ENCODE data around the gene TNKS1BP1. TPM values are rescaled to one million over a fixed set of nuclear protein-coding genes. Genes with fewer than 3 reads are reported as not detected.

Gene TNKS1BP1
- total and polyA plus RNA-seq, 4 donors = 28.3 to 67.1 (median 47.0) TPM

DNA sequence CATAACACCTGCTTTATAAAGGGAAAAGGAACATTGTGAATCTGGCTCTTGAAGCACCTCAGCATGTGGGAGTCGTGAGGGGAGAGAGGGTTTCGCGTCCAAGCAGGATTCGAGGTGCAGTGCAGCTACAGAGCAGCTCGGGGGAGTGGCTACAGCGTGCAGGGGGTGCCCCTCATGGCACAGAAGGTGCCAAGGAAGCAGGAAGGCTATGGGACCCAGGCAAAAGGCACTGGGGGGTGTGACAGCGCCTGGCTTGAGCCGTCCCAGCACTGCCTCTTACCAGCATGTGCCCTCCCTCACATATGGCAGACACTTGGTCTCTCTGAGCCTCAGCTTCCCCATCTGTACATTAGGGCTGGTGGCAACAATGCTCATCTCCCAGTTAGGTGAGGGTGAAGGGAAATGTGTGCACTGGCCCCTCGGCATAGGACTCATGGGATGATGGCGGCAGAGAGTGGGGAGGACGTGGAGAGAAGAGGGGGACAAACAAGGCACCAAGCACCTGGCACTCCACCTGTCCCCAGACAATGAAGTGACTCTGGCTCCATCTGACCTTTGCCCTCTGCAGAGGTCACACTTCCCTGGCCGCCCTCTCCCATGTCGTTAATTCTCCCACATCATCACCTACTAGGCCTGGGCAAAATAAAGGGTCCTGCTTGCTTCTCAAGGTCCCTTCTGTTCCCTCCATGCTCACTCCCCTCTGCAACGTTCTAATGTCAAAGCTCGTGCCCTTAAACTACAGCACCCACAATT, 10.4 kb downstream of the TNKS1BP1 start:
- no peak for TF ChIP-seq TAF1 (conservative IDR thresholded peaks at IDR 0.05)
- TF ChIP-seq RAD21 (IDR thresholded peaks at IDR 0.05) = no peak
- no peak for TF ChIP-seq EGR1 (IDR thresholded peaks at IDR 0.05; ENCODE audit: low read depth in 2 of 2)
- TF ChIP-seq HNF4A (conservative IDR thresholded peaks at IDR 0.05) = no peak
- TF ChIP-seq YY1 (IDR thresholded peaks at IDR 0.05) = no peak
- TF ChIP-seq, protein P1, sequence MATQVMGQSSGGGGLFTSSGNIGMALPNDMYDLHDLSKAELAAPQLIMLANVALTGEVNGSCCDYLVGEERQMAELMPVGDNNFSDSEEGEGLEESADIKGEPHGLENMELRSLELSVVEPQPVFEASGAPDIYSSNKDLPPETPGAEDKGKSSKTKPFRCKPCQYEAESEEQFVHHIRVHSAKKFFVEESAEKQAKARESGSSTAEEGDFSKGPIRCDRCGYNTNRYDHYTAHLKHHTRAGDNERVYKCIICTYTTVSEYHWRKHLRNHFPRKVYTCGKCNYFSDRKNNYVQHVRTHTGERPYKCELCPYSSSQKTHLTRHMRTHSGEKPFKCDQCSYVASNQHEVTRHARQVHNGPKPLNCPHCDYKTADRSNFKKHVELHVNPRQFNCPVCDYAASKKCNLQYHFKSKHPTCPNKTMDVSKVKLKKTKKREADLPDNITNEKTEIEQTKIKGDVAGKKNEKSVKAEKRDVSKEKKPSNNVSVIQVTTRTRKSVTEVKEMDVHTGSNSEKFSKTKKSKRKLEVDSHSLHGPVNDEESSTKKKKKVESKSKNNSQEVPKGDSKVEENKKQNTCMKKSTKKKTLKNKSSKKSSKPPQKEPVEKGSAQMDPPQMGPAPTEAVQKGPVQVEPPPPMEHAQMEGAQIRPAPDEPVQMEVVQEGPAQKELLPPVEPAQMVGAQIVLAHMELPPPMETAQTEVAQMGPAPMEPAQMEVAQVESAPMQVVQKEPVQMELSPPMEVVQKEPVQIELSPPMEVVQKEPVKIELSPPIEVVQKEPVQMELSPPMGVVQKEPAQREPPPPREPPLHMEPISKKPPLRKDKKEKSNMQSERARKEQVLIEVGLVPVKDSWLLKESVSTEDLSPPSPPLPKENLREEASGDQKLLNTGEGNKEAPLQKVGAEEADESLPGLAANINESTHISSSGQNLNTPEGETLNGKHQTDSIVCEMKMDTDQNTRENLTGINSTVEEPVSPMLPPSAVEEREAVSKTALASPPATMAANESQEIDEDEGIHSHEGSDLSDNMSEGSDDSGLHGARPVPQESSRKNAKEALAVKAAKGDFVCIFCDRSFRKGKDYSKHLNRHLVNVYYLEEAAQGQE (IDR thresholded peaks at IDR 0.05) = no peak
- no peak for TF ChIP-seq SP1 (IDR thresholded peaks at IDR 0.05)
- no peak for TF ChIP-seq NR2F2 (IDR thresholded peaks at IDR 0.05)
- TF ChIP-seq RXRA (IDR thresholded peaks at IDR 0.05) = no peak
- DNase-seq (ENCODE audit: low spot score) = no peak
- H3K27me3 ChIP-seq (ENCODE audit: control insufficient read depth in 4 of 4, insufficient read depth in 4 of 4, low read length in 3 of 4) = no peaks in the 10 kb centered on the region
- H3K27ac ChIP-seq (ENCODE audit: low read depth in 1 of 2, low read length in 2 of 2) = no peak overlapping the region
- H3K4me3 ChIP-seq (ENCODE audit: low read depth in 1 of 3, low read length in 3 of 3) = no peak overlapping the region
- H3K9ac ChIP-seq (ENCODE audit: low read depth in 1 of 2, low read length in 2 of 2) = no peak overlapping the region
- 83% methylated on average over 15 of the region's 15 CpGs for WGBS
- no peaks in the 10 kb centered on the region for H3K9me3 ChIP-seq (ENCODE audit: control insufficient read depth in 4 of 4, low read length in 3 of 4)
- H3K4me1 ChIP-seq (ENCODE audit: control insufficient read depth in 4 of 4, insufficient read depth in 4 of 4, low read length in 3 of 4) = peaks cover 22 to 86% (median 68%) of the 10 kb centered on the region in 4 donors
- peaks cover 9 to 22% (median 15%) of the 10 kb centered on the region in 4 donors for H3K36me3 ChIP-seq (ENCODE audit: control insufficient read depth in 4 of 4, insufficient read depth in 3 of 4, low read depth in 1 of 4, low read length in 3 of 4)

DNA sequence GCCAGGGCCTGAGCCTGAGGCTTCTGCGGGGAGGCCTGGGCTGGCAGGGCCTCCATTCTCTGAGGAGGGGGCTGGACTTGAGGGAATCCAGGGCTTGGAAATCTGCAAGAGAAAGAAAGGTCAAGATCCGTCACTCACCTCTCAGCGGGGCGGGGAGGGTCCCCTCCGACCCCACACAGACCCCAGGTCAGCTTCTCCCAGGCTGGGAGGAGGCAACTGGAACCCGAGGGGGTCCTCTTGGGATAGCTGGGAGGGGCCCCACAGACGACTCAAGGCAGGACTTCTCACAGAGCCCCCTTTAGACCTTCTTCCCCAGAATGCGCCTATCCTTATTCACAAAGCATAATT, 11.0 kb downstream of the TNKS1BP1 start:
- Histone ChIP-seq H3K4me3 (ENCODE audit: low read depth in 1 of 3, low read length in 3 of 3) (no peak overlapping the region), H3K27ac (ENCODE audit: low read depth in 1 of 2, low read length in 2 of 2) (no peak overlapping the region), H3K36me3 (ENCODE audit: control insufficient read depth in 4 of 4, insufficient read depth in 3 of 4, low read depth in 1 of 4, low read length in 3 of 4) (peaks cover 13 to 22% (median 16%) of the 10 kb centered on the region in 4 donors), H3K9ac (ENCODE audit: low read depth in 1 of 2, low read length in 2 of 2) (no peak overlapping the region), H3K9me3 (ENCODE audit: control insufficient read depth in 4 of 4, low read length in 3 of 4) (no peaks in the 10 kb centered on the region), H3K4me1 (ENCODE audit: control insufficient read depth in 4 of 4, insufficient read depth in 4 of 4, low read length in 3 of 4) (peaks cover 28 to 93% (median 73%) of the 10 kb centered on the region in 4 donors), H3K27me3 (ENCODE audit: control insufficient read depth in 4 of 4, insufficient read depth in 4 of 4, low read length in 3 of 4) (no peaks in the 10 kb centered on the region)
- TF ChIP-seq GABPA (IDR thresholded peaks at IDR 0.05 in 1 of 2, conservative IDR thresholded peaks at IDR 0.05 in 1 of 2) = no peak
- TF ChIP-seq JUND (IDR thresholded peaks at IDR 0.05) = no peak
- TF ChIP-seq FOXA1 (IDR thresholded peaks at IDR 0.05) = no peak
- TF ChIP-seq, protein P2, sequence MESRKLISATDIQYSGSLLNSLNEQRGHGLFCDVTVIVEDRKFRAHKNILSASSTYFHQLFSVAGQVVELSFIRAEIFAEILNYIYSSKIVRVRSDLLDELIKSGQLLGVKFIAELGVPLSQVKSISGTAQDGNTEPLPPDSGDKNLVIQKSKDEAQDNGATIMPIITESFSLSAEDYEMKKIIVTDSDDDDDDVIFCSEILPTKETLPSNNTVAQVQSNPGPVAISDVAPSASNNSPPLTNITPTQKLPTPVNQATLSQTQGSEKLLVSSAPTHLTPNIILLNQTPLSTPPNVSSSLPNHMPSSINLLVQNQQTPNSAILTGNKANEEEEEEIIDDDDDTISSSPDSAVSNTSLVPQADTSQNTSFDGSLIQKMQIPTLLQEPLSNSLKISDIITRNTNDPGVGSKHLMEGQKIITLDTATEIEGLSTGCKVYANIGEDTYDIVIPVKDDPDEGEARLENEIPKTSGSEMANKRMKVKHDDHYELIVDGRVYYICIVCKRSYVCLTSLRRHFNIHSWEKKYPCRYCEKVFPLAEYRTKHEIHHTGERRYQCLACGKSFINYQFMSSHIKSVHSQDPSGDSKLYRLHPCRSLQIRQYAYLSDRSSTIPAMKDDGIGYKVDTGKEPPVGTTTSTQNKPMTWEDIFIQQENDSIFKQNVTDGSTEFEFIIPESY (IDR thresholded peaks at IDR 0.05) = no peak
- TF ChIP-seq HNF4G (IDR thresholded peaks at IDR 0.05) = no peak
- no peak for TF ChIP-seq EGR1 (IDR thresholded peaks at IDR 0.05; ENCODE audit: low read depth in 2 of 2)
- no peak for TF ChIP-seq SP1 (IDR thresholded peaks at IDR 0.05)
- TF ChIP-seq TAF1 (conservative IDR thresholded peaks at IDR 0.05) = no peak
- no peak for TF ChIP-seq FOXA2 (IDR thresholded peaks at IDR 0.05)
- no peak for TF ChIP-seq NR2F2 (IDR thresholded peaks at IDR 0.05)
- TF ChIP-seq, protein P3, sequence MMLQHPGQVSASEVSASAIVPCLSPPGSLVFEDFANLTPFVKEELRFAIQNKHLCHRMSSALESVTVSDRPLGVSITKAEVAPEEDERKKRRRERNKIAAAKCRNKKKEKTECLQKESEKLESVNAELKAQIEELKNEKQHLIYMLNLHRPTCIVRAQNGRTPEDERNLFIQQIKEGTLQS (IDR thresholded peaks at IDR 0.05) = no peak
- no peak for TF ChIP-seq RAD21 (IDR thresholded peaks at IDR 0.05)
- WGBS = 85% methylated on average over 8 of the region's 8 CpGs
- no peak for DNase-seq (ENCODE audit: low spot score)

All from liver (tissue), 9 donors.